Measurements from ENCODE around the gene FBXO33. TPM values are rescaled to one million over a fixed set of nuclear protein-coding genes. Genes with fewer than 3 reads are reported as not detected.

Gene FBXO33
- total RNA-seq, 4 donors from 2014 or later, result 12.1 to 27.2 (median 20.8) TPM

GRCh38 chr14:39431416-39432178 is 636 bp downstream of the FBXO33 start:
- Histone ChIP-seq H3K27ac (peak overlapping the region; percentile 98), H3K27me3 (no peaks in the 10 kb centered on the region), H3K4me3 (peak overlapping the region; percentile 85 to 97), H3K36me3 (no peaks in the 10 kb centered on the region), H3K4me1 (no peaks in the 10 kb centered on the region), H3K9me3 (no peaks in the 10 kb centered on the region)
- peak; percentile 30 to 32 for DNase-seq
- TF ChIP-seq CTCF (IDR thresholded peaks at IDR 0.05) (no peak), POLR2A (IDR thresholded peaks at IDR 0.05) (peak; percentile 81 to 83)
- intact Hi-C loops (cut with DNase I; ENCODE audit: low total_unique reads), result loop anchor here (10.0 kb wide), 1 partner anchor 327 kb away; the partner anchor contains the start of gene SEC23A

- no peaks in the 10 kb centered on the region for H3K27me3 ChIP-seq
- intact Hi-C loops (cut with DNase I; ENCODE audit: low total_unique reads), result loop anchor here (10.0 kb wide), 1 partner anchor 326 kb away; the partner anchor contains the start of gene SEC23A
- peak overlapping the region; percentile 98 for H3K27ac ChIP-seq
- no peak for DNase-seq
- no peaks in the 10 kb centered on the region for H3K36me3 ChIP-seq
- no peaks in the 10 kb centered on the region for H3K9me3 ChIP-seq
- H3K4me3 ChIP-seq, result peak overlapping the region; percentile 85 to 97
- no peaks in the 10 kb centered on the region for H3K4me1 ChIP-seq
- TF ChIP-seq CTCF (IDR thresholded peaks at IDR 0.05) (no peak), POLR2A (IDR thresholded peaks at IDR 0.05) (no peak)
Measured at GRCh38 chr14:39430762-39431415, 1.3 kb downstream of the FBXO33 start.

DNA sequence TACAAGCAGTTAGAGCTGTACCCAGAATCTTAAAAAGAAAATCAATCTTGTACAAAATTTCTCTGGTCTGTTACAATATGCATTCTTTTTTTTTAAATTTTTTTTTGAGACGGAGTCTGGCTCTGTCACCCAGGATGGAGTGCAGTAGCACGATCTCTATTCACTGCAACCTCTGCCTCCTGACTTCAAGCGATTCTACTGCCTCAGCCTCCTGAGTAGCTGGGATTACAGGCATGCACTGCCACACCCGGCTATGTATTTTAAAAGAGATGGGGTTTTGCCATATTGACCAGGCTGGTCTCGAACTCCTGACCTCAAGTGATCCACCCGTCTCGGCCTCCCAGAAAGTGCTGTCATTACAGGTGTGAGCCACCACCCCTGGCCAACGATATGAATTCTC is 4.1 kb downstream of the FBXO33 start:
- Histone ChIP-seq H3K4me1 (no peaks in the 10 kb centered on the region), H3K9me3 (no peaks in the 10 kb centered on the region), H3K27ac (no peak overlapping the region), H3K4me3 (no peak overlapping the region), H3K36me3 (no peaks in the 10 kb centered on the region), H3K27me3 (no peaks in the 10 kb centered on the region)
- no peak for TF ChIP-seq POLR2A (IDR thresholded peaks at IDR 0.05)
- no peak for TF ChIP-seq CTCF (IDR thresholded peaks at IDR 0.05)
- DNase-seq, result no peak
- intact Hi-C loops (cut with DNase I; ENCODE audit: low total_unique reads), result no loop called here

- Histone ChIP-seq H3K4me3 (no peak overlapping the region), H3K27me3 (no peaks in the 10 kb centered on the region), H3K27ac (peak overlapping the region in 1 of 2 donors; percentile 25), H3K9me3 (no peaks in the 10 kb centered on the region), H3K36me3 (no peaks in the 10 kb centered on the region), H3K4me1 (no peaks in the 10 kb centered on the region)
- no peak for DNase-seq
- intact Hi-C loops (cut with DNase I; ENCODE audit: low total_unique reads), result no loop called here
- TF ChIP-seq CTCF (IDR thresholded peaks at IDR 0.05) (peak in 2 of 4 experiments; percentile 20 to 29), POLR2A (IDR thresholded peaks at IDR 0.05) (no peak)
Measured at GRCh38 chr14:39426605-39427004, 5.6 kb downstream of the FBXO33 start.

- intact Hi-C loops (cut with DNase I; ENCODE audit: low total_unique reads), result no loop called here
- H3K4me1 ChIP-seq, result no peaks in the 10 kb centered on the region
- H3K27me3 ChIP-seq, result no peaks in the 10 kb centered on the region
- TF ChIP-seq CTCF (IDR thresholded peaks at IDR 0.05) (no peak), POLR2A (IDR thresholded peaks at IDR 0.05) (no peak)
- no peak overlapping the region for H3K4me3 ChIP-seq
- H3K9me3 ChIP-seq, result no peaks in the 10 kb centered on the region
- no peak for DNase-seq
- no peak overlapping the region for H3K27ac ChIP-seq
- no peaks in the 10 kb centered on the region for H3K36me3 ChIP-seq
Measured at GRCh38 chr14:39425947-39426346, 6.3 kb downstream of the FBXO33 start.
